BLaER1 (cell line): ENCODE data around the gene ADAMTS2.

Source experiments
- H3K27ac ChIP-seq: shearing (Covaris generic); formaldehyde crosslinking; 2 replicates; pipeline ENCODE4 v1.8.1; 2022
- H3K27me3 ChIP-seq: shearing (Covaris generic); formaldehyde crosslinking; 2 replicates; pipeline ENCODE4 v1.8.1; 2022
- H3K36me3 ChIP-seq: shearing (Covaris generic); formaldehyde crosslinking; 2 replicates; pipeline ENCODE4 v1.8.1; 2022
- H3K4me1 ChIP-seq: shearing (Covaris generic); formaldehyde crosslinking; 2 replicates; pipeline ENCODE4 v1.8.1; 2022
- H3K4me2 ChIP-seq: shearing (Covaris generic); formaldehyde crosslinking; 2 replicates; pipeline ENCODE4 v1.8.1; 2022
- H3K4me3 ChIP-seq: shearing (Covaris generic); formaldehyde crosslinking; 2 replicates; pipeline ENCODE4 v1.8.1; 2022
- H3K9ac ChIP-seq: shearing (Covaris generic); formaldehyde crosslinking; 2 replicates; pipeline ENCODE4 v1.8.1; 2022
- H3K9me3 ChIP-seq: shearing (Covaris generic); formaldehyde crosslinking; 2 replicates; pipeline ENCODE4 v1.8.1; 2022
- H4K20me1 ChIP-seq: shearing (Covaris generic); formaldehyde crosslinking; 2 replicates; pipeline ENCODE4 v1.8.1; 2022
- Cebpa-rat ChIP-seq: shearing (Covaris generic); IDR thresholded peaks from 2 replicates; pipeline ENCODE4 v1.8.1; 2022

ADAMTS2 gene

GRCh38 chr5:179243333-179243732, 101.9 kb downstream of the ADAMTS2 start:
- Histone ChIP-seq H3K9ac (no peak overlapping the region), H4K20me1 (no peaks in the 10 kb centered on the region), H3K36me3 (no peaks in the 10 kb centered on the region), H3K9me3 (peaks cover 42% of the 10 kb centered on the region), H3K4me2 (peak overlapping the region; percentile 1; the same call in 1 of the 2 replicates), H3K27ac (no peak overlapping the region), H3K4me1 (peaks cover 34% of the 10 kb centered on the region), H3K27me3 (no peaks in the 10 kb centered on the region), H3K4me3 (no peak overlapping the region)
- TF ChIP-seq Cebpa-rat, result no peak

- no peak overlapping the region for H3K27ac ChIP-seq
- peaks cover 49% of the 10 kb centered on the region for H3K9me3 ChIP-seq
- H3K36me3 ChIP-seq, result no peaks in the 10 kb centered on the region
- no peak overlapping the region for H3K9ac ChIP-seq
- no peak overlapping the region for H3K4me3 ChIP-seq
- H3K27me3 ChIP-seq, result no peaks in the 10 kb centered on the region
- H3K4me2 ChIP-seq, result 0 out of 2 replicates have a peak overlapping the region, but pooled peaks have one; percentile 1
- TF ChIP-seq Cebpa-rat, result no peak
- no peaks in the 10 kb centered on the region for H4K20me1 ChIP-seq
- peaks cover 34% of the 10 kb centered on the region for H3K4me1 ChIP-seq
Measured at GRCh38 chr5:179242676-179243075, 102.6 kb downstream of the ADAMTS2 start.

- H3K27me3 ChIP-seq, result no peaks in the 10 kb centered on the region
- peak overlapping the region; percentile 78; the same call in 1 of the 2 replicates for H3K4me2 ChIP-seq
- peaks cover 34% of the 10 kb centered on the region for H3K4me1 ChIP-seq
- no peak overlapping the region for H3K27ac ChIP-seq
- no peak for TF ChIP-seq Cebpa-rat
- peaks cover 54% of the 10 kb centered on the region for H3K9me3 ChIP-seq
- H3K4me3 ChIP-seq, result no peak overlapping the region
- no peaks in the 10 kb centered on the region for H4K20me1 ChIP-seq
- H3K36me3 ChIP-seq, result no peaks in the 10 kb centered on the region
- H3K9ac ChIP-seq, result no peak overlapping the region
Measured at GRCh38 chr5:179241764-179242370, 103.4 kb downstream of the ADAMTS2 start.

- Histone ChIP-seq H3K27ac (no peak overlapping the region), H3K4me2 (peak overlapping the region; percentile 78), H3K4me3 (no peak overlapping the region), H3K36me3 (no peaks in the 10 kb centered on the region), H3K9me3 (peaks cover 51% of the 10 kb centered on the region), H3K27me3 (no peaks in the 10 kb centered on the region), H3K9ac (no peak overlapping the region), H4K20me1 (no peaks in the 10 kb centered on the region), H3K4me1 (peaks cover 34% of the 10 kb centered on the region)
- TF ChIP-seq Cebpa-rat, result no peak
Measured at GRCh38 chr5:179241175-179241574, 104.1 kb downstream of the ADAMTS2 start.

- Histone ChIP-seq H3K27me3 (no peaks in the 10 kb centered on the region), H3K4me1 (peaks cover 34% of the 10 kb centered on the region), H3K36me3 (no peaks in the 10 kb centered on the region), H3K27ac (no peak overlapping the region), H4K20me1 (no peaks in the 10 kb centered on the region), H3K4me2 (peak overlapping the region; percentile 78), H3K9me3 (peaks cover 46% of the 10 kb centered on the region), H3K9ac (no peak overlapping the region), H3K4me3 (peak overlapping the region; percentile 20; the same call in 1 of the 2 replicates)
- TF ChIP-seq Cebpa-rat, result no peak
Measured at GRCh38 chr5:179240561-179240960, 104.7 kb downstream of the ADAMTS2 start.

- Histone ChIP-seq H3K9me3 (peaks cover 44% of the 10 kb centered on the region), H3K36me3 (no peaks in the 10 kb centered on the region), H3K27ac (no peak overlapping the region), H3K27me3 (no peaks in the 10 kb centered on the region), H3K4me2 (no peak overlapping the region), H4K20me1 (no peaks in the 10 kb centered on the region), H3K4me3 (no peak overlapping the region), H3K9ac (no peak overlapping the region), H3K4me1 (peaks cover 34% of the 10 kb centered on the region)
- no peak for TF ChIP-seq Cebpa-rat
Measured at GRCh38 chr5:179239256-179240135, 105.8 kb downstream of the ADAMTS2 start.

GRCh38 chr5:179238628-179238970, 106.7 kb downstream of the ADAMTS2 start:
- H3K9ac ChIP-seq, result no peak overlapping the region
- peaks cover 39% of the 10 kb centered on the region for H3K9me3 ChIP-seq
- TF ChIP-seq Cebpa-rat, result no peak
- H3K4me2 ChIP-seq, result no peak overlapping the region
- no peaks in the 10 kb centered on the region for H3K36me3 ChIP-seq
- no peaks in the 10 kb centered on the region for H3K27me3 ChIP-seq
- H4K20me1 ChIP-seq, result no peaks in the 10 kb centered on the region
- H3K4me1 ChIP-seq, result peaks cover 34% of the 10 kb centered on the region
- peak overlapping the region; percentile 22; the same call in 1 of the 2 replicates for H3K27ac ChIP-seq
- H3K4me3 ChIP-seq, result no peak overlapping the region

GRCh38 chr5:179237770-179238627, 107.3 kb downstream of the ADAMTS2 start:
- TF ChIP-seq Cebpa-rat, result no peak
- peaks cover 39% of the 10 kb centered on the region for H3K9me3 ChIP-seq
- H3K27me3 ChIP-seq, result no peaks in the 10 kb centered on the region
- peaks cover 29% of the 10 kb centered on the region for H3K4me1 ChIP-seq
- no peaks in the 10 kb centered on the region for H3K36me3 ChIP-seq
- H3K4me2 ChIP-seq, result no peak overlapping the region
- H3K9ac ChIP-seq, result no peak overlapping the region
- no peak overlapping the region for H3K4me3 ChIP-seq
- peak overlapping the region; percentile 22; the same call in 1 of the 2 replicates for H3K27ac ChIP-seq
- no peaks in the 10 kb centered on the region for H4K20me1 ChIP-seq

- Histone ChIP-seq H3K4me3 (no peak overlapping the region), H4K20me1 (no peaks in the 10 kb centered on the region), H3K9ac (no peak overlapping the region), H3K4me1 (peaks cover 11% of the 10 kb centered on the region), H3K9me3 (peaks cover 39% of the 10 kb centered on the region), H3K27me3 (no peaks in the 10 kb centered on the region), H3K36me3 (no peaks in the 10 kb centered on the region), H3K4me2 (no peak overlapping the region), H3K27ac (no peak overlapping the region)
- no peak for TF ChIP-seq Cebpa-rat
Measured at GRCh38 chr5:179235416-179236400, 109.6 kb downstream of the ADAMTS2 start.
